ENCODE measurements around the gene KIF18B.

The KIF18B gene

GRCh38 chr17:44947461-44948314 is at the start of gene KIF18B:
Gene KIF18B (minus strand): TSS chr17:44947773. CDS start chr17:44936344, 11,429 bp downstream.
- peak; percentile 94 for DNase-seq (ENCODE audit: low spot score)

- DNase-seq (ENCODE audit: low spot score), result no peak
These were observed 48.7 kb upstream of the KIF18B start for GRCh38 chr17:44996304-44996703.

DNA sequence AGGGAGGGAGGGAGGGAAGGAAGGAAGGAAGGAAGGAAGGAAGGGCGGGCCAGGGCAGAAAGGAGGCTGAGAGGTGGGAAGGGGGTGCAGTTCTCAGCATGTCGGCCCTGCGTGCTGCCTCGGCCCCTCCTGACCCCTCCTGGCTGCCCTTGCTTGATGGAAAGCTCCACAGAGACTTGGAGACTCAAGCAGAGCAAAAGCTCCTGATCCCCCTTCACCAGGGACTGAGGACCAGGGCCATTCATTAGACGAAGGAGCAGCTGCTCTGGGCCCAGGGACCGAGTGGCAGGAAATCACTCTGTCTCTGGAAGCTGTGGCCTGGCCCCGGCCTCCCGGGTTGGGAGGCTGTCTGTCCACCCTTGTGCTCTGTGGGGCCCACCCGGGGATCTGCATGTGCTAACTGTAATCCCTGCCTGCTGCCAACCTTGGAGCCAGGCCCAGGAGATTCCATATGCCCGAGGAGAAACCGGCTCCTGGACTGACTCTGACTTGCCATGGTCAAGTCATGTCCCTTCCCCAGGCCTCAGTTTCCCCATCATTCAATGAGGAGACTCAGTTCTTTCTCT is 47.9 kb upstream of the KIF18B start:
- DNase-seq (ENCODE audit: low spot score), result no peak

GRCh38 chr17:44992242-44992939 is 44.8 kb upstream of the KIF18B start:
- DNase-seq (ENCODE audit: low spot score), result no peak

DNA sequence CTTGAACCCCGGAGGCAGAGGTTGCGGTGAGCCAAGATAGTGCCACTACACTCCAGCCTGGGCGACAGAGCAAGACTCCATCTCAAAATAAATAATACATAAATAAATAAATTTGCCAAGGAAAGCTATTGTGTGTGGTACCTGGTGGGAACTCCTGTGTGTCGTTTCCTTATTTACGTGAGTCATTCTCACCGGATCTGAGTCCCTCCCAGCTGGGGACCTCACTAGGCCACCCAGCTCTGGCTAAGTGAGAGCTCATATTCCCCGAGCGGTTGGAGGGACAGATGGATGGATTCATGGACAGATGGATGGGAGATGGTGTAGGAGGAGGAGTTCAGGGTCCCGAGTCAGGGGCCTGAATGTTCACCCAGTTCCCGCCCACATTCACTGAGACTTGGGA is 43.4 kb upstream of the KIF18B start:
- DNase-seq (ENCODE audit: low spot score), result no peak

DNA sequence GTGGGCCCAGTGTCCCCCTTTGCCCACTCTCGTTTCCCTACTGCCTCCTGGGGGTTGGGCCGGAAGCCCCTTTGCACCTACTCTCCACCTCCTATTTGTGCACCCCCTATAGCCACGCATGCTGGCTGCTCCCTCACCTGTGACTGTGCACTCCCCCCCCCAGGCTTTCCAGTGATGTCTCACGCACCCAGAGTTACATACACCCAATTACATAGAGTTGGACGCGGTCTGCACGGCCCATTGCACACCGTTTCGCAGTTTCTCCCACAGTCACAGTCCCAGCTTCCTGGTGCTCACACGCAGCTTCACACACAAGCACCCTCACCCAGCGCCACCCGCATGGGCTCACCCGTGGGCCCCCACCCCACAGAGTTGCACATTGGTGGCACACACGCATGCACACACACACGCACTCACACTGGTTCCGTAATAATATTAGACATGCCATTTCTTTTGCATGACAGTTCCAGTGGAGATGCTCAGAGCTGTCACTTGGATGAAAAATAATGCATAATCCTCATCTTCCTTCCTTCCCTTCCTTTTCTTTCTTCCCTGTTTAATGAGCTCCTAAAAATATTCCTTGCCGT is 42.1 kb upstream of the KIF18B start:
- DNase-seq (ENCODE audit: low spot score), result no peak

DNA sequence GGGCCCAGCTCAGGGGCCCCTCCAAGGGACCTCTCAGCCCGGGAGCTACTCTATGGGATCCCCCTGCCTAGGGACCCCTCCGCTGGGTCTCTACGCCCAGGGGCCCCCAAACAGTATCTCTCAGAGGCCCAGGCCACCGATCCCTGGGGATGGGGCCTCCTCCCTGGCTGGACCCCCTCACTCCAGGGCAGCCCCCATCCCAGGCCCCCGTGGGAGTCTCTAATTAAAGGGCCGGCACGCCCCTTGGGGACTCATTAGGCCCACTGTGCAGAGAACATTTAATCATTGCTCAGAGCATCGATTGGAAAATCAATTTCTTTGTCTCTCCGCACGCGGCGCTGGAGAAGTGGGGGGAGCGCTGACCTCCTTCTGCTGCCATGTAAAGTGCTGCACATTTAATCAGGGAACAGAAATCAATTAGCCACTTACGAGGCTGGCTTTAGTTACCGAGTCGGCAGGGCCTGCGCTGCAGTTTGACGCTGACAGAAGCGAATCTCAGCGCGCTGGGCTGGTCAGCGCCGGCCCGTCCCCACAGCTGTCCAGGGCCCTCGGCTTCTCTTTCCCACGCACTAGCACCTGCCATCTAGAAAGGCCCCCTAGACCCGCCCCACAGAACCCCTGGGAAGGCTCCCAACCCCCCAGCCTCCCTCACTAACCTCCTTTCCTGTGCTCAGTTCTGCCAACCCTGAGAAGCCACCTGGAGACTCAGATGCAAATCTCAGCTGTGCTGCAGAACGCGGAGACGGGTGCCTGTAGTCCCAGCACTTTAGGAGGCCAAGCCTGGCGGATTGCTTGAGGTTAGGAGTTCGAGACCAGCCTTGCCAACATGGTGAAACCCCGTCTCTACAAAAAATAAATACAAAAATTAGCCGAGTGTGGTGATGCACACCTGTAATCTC is 40.7 kb upstream of the KIF18B start:
- DNase-seq (ENCODE audit: low spot score), result no peak

GRCh38 chr17:44983563-44983962 is 36.0 kb upstream of the KIF18B start:
- no peak for DNase-seq (ENCODE audit: low spot score)

DNA sequence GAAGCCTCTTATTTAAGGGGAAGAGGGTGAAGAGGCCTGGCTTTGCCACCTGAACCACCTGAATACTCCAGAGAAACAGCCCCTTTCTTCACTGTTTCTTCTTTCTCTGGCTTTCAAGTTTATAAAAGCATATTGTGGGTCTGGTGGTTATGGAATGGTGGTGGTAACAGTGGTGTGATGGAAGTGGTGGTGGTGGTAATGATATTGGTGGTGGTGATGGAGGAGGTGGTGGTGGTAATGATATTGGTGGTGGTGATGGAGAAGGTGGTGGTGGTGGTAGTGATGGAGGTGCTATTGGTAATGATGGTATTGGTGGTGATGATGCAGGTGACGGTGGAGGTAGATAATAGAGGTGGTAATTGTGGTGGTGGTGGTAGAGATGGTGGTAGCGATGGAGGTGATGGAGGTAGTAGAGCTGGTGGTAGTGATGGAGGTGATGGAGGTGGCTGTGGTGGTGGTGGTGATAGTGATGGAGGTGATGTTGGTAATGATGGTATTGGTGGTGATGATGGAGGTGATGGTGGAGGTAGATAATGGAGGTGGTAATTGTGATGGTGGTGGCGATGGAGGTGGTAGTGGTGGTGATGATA is 34.6 kb upstream of the KIF18B start:
- DNase-seq (ENCODE audit: low spot score), result no peak

GRCh38 chr17:44981221-44981968 is 33.8 kb upstream of the KIF18B start:
- DNase-seq (ENCODE audit: low spot score), result no peak

GRCh38 chr17:44979426-44979995 is 31.9 kb upstream of the KIF18B start:
- no peak for DNase-seq (ENCODE audit: low spot score)

DNA sequence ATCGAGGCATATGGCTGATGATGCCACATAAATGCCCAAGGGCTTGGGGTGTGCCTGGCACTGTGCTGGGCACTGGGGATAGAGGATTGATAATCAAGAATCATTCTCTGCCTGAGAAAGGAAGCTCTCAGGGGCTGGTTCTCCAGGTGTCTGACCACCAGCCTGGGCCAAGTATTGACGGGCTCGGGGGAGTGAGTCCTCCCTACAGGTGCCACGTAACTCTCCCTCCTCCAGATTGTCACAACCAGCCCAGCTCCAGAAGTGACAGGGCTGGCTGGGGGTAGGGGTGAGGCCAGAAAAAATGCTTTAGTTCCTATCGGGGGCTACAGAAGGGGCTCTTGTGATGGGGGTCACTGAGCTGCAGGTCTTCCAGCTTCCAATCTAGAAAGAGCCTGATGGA is 31.2 kb upstream of the KIF18B start:
- DNase-seq (ENCODE audit: low spot score), result no peak

GRCh38 chr17:44977814-44978550 is 30.4 kb upstream of the KIF18B start:
- no peak for DNase-seq (ENCODE audit: low spot score)

DNA sequence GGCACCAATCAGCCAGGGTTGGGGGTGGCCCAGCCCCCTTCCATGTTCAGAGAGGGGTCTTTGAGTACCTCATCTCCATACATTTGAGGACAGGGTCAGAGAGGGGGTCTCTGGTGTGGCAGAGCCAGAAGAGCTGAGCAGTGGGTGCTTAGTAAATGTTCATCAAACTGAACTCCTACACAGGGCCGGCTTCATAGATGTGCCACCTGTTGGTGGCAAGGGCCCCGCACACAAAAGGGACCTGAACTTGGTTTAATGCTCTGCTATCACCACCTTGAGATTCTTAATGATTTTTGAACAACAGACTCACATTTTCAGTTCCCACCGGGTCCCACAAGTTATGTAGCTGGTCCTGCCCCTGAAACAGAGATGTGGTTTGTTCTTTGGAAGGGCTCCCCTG is 29.5 kb upstream of the KIF18B start:
- DNase-seq (ENCODE audit: low spot score), result no peak

- DNase-seq (ENCODE audit: low spot score), result no peak
These were observed 28.6 kb upstream of the KIF18B start for GRCh38 chr17:44976206-44976605.

- DNase-seq (ENCODE audit: low spot score), result no peak
These were observed 25.4 kb upstream of the KIF18B start for GRCh38 chr17:44972953-44973352.

DNA sequence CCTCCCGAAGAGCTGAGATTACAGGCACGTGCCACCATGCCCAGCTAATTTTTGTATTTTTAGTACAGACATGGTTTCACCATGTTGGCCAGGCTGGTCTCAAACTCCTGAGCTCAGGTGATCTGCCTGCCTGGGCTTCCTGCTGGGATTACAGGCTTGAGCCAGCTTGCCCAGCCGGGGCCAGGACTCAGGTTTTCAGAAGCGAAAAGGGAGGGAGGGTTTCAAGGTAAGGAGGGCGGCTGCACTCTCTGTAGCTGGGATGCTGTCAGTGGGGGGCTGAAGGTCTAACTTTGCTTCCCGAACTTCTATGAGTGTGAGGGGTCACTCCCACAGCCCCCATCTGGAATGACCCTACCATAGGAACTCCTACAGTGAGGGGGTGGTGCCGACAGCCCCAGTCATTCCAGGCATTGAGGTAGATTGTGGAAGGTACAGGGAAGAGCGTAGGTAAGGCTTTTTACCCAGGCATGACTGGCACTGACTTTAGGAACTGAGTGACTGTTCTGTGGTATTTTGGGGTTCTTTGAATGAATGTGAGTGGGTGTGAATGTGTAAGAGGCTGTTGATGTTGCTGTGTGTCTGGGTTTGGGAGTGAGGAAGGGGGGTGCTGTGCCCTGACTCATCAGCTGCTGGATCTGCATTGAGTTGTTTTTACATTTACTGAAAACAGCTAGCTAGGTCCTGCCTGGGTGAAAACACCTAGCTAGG is 24.4 kb upstream of the KIF18B start:
- no peak for DNase-seq (ENCODE audit: low spot score)

GRCh38 chr17:44970136-44970741 is 22.7 kb upstream of the KIF18B start:
- no peak for DNase-seq (ENCODE audit: low spot score)

Measured in hematopoietic multipotent progenitor cell treated with erythropoietin and hydrocortisone succinate and interleukin-3 and kit ligand, for 15 days (in vitro differentiated cells).